Pancreas (tissue), 10 donors: Measurements from ENCODE around the gene TMEM132C. TPM values are rescaled to one million over a fixed set of nuclear protein-coding genes. Genes with fewer than 3 reads are reported as not detected.
A peak's percentile ranks its signal among the peaks of the same experiment; 100 is the strongest.

Experiments
- ATAC-seq, 4 donors: fragments of 200-7000 bp; cut with Tn5 transposase; one replicate each; pipeline versions ENCODE4 v1.8.0 to v1.9.1; 2020; ENCODE audit warnings: mild to moderate bottlenecking in 4 of 4, moderate library complexity in 4 of 4
- DNase-seq, 6 donors: peaks; one replicate each; pipeline ENCODE4 v3.0.0-alpha.2; 2020
- FAIRE-seq: peaks from 2 replicates; lab custom pipeline; 2012; peaks lifted over from hg19 to GRCh38; lab: Jason Lieb, UNC
- H3K27ac ChIP-seq, 4 donors: fragments of 200-600 bp; sonication (generic); 1 replicate in 3 of 4; 2 replicates in 1 of 4; pipeline versions ENCODE4 v1.5.0 to v1.8.0; 2020
- H3K27me3 ChIP-seq, 4 donors: fragments of 200-600 bp; one replicate each; pipeline ENCODE4 v1.8.0; 2021
- H3K36me3 ChIP-seq, 3 donors: fragments of 200-600 bp; sonication (generic) in 1 of 3; one replicate each; pipeline versions ENCODE4 v1.5.0 to v1.8.0; 2020 to 2021
- H3K4me1 ChIP-seq, 3 donors: fragments of 200-600 bp; one replicate each; pipeline ENCODE4 v1.8.0; 2021
- H3K4me3 ChIP-seq, 4 donors: fragments of 200-600 bp; sonication (generic) in 2 of 4; one replicate each; pipeline versions ENCODE4 v1.5.0 to v1.8.0; 2020 to 2021
- H3K9me3 ChIP-seq, 4 donors: fragments of 200-600 bp; one replicate each; pipeline ENCODE4 v1.8.0; 2021
- WGBS, 2 donors: extraction: QIAGEN DNeasy Blood & Tissue Kit; methylation state at CpG; one replicate each; pipeline ENCODE4 v1.1.7; 2013; 5-methylcytosine and 5-hydroxymethylcytosine counted together
- intact Hi-C, 3 donors: fragments of 100-400 bp; cut with DNase I; formaldehyde crosslinking; loops; one replicate each; pipeline versions ENCODE4 v1.11.1 to v1.14.2; 2022
- polyA plus RNA-seq, 2 donors: library from polyadenylated mRNA; stranded (reverse); fragments of 200-250 nt; gene quantifications; one replicate each; pipeline ENCODE4 v1.2.3, GENCODE V29; 2013
- total RNA-seq, 6 donors: library from RNA; stranded (reverse); fragmentation: NEBNext Ultra II Directional in 4 of 6; extraction: Animal tissue kit (Norgen Biotek cat#: 25700) in 4 of 6; gene quantifications; one replicate each; pipeline versions ENCODE4 v1.2.1 to v1.2.4, GENCODE V29; 2021 to 2023
- TF ChIP-seq, protein P1 (sequence below), 4 donors: fragments of 200-600 bp; sonication (generic) in 3 of 4; IDR thresholded peaks; one replicate each; pipeline versions ENCODE4 v1.5.0 to v1.8.0; 2021; ENCODE audit warnings: antibody characterized with exemption in 4 of 4
- donor health status: healthy with polysubstance abuse.
- donor health status: DM: no; HTN: no; CAD: no; lungs with moderate emphysema.
- donor health status: DM: no; HTN: no; CAD: no.
- donor health status: control.
- donor health status: control.
- donor health status: Bipolar disorder and iron deficiency.
- donor health status: DM: yes; HTN: yes; CAD: no.
- donor health status: DM: no; HTN: no; CAD: no.
- donor health status: DM: no; HTN: no; CAD: no.
- donor health status: DM: yes; HTN: yes; CAD: no.

Gene TMEM132C
- total and polyA plus RNA-seq, 8 donors, result 0.63 to 5.8 (median 3.1) TPM

DNA sequence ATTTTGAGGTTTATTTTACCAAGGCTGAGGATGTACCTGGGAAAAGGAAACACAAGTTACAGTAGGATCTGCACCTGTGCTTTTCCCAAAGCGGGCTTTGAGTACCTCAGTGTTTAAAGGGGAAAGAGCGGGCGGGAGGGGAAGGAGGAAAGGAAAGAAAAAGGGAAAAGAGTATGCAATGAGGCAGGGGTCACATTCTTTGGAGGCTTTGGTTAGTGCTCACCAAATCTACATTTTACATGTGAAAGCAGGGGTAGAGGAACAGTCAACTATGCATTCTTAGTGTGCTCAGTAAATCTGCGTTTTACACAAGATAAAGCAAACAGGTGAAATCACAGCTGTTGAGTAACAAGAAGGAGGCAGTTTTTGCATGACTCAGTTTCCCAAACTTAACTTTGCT lies 242.2 kb downstream of the TMEM132C start:
- ATAC-seq (no peak), FAIRE-seq (no peak), DNase-seq (no peak)
- no peaks in the 10 kb centered on the region for H3K27me3 ChIP-seq
- intact Hi-C loops, result no loop called here
- H3K9me3 ChIP-seq, result no peaks in the 10 kb centered on the region
- TF ChIP-seq, protein P1, sequence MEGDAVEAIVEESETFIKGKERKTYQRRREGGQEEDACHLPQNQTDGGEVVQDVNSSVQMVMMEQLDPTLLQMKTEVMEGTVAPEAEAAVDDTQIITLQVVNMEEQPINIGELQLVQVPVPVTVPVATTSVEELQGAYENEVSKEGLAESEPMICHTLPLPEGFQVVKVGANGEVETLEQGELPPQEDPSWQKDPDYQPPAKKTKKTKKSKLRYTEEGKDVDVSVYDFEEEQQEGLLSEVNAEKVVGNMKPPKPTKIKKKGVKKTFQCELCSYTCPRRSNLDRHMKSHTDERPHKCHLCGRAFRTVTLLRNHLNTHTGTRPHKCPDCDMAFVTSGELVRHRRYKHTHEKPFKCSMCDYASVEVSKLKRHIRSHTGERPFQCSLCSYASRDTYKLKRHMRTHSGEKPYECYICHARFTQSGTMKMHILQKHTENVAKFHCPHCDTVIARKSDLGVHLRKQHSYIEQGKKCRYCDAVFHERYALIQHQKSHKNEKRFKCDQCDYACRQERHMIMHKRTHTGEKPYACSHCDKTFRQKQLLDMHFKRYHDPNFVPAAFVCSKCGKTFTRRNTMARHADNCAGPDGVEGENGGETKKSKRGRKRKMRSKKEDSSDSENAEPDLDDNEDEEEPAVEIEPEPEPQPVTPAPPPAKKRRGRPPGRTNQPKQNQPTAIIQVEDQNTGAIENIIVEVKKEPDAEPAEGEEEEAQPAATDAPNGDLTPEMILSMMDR (IDR thresholded peaks at IDR 0.05), result no peak
- WGBS, 2 donors, result 60 to 67% methylated on average over 4 of the region's 4 CpGs
- no peak overlapping the region for H3K4me3 ChIP-seq
- no peaks in the 10 kb centered on the region for H3K36me3 ChIP-seq
- H3K27ac ChIP-seq, result no peak overlapping the region
- no peaks in the 10 kb centered on the region for H3K4me1 ChIP-seq

DNA sequence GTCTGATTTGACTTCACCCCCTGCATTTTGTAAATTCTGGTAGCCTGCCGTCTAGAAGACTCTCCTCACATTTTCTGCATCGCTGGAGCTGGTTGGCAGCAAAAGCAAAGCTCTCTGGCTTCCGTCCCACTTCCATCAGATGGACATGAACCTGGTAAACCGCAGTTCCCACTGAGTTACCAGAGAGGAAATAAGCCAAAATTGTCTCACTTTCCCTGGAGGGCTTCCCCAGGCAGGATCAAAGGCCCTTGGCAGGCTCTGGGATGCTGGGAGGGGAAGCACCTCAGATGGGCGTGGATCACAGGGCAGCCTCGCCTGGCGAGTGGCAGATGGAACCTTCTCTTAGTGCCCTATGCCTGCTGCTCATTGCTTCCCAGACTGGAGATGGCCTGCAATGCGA lies 243.5 kb downstream of the TMEM132C start:
- DNase-seq (peak in 1 of 6 donors; percentile 43), ATAC-seq (peak; percentile 22 to 72 (median 49)), FAIRE-seq (no peak)
- no peaks in the 10 kb centered on the region for H3K4me1 ChIP-seq
- H3K9me3 ChIP-seq, result no peaks in the 10 kb centered on the region
- WGBS, 2 donors, result 53 to 54% methylated on average over 8 of the region's 8 CpGs
- TF ChIP-seq, protein P1 (IDR thresholded peaks at IDR 0.05), result no peak
- no peak overlapping the region for H3K4me3 ChIP-seq
- intact Hi-C loops, result no loop called here
- H3K27me3 ChIP-seq, result no peaks in the 10 kb centered on the region
- H3K36me3 ChIP-seq, result no peaks in the 10 kb centered on the region
- H3K27ac ChIP-seq, result no peak overlapping the region

DNA sequence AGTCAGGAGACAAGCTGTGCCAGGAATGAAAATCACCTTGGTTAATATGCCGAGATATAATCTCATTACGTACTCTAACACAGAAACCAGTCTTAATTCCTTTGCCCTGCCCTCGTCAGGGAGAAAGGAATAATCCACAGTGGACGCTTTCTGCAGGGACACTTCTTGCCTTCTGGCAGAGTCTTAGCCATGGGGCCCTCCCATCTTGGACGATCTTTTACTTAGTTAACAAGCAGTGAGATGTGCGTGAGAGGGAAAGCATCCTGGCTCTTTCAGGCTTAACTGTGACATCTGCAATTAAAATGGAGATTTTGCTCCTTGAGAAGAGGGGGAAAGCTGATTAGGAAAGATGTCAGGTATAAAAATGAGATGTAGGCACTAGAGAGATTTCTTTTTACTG lies 246.4 kb downstream of the TMEM132C start:
- TF ChIP-seq, protein P1 (IDR thresholded peaks at IDR 0.05), result no peak
- FAIRE-seq, result no peak
- H3K4me1 ChIP-seq, result no peaks in the 10 kb centered on the region
- no peak for ATAC-seq
- H3K36me3 ChIP-seq, result no peaks in the 10 kb centered on the region
- no peaks in the 10 kb centered on the region for H3K9me3 ChIP-seq
- H3K27me3 ChIP-seq, result no peaks in the 10 kb centered on the region
- no peak overlapping the region for H3K4me3 ChIP-seq
- 51 to 57% methylated on average over 6 of the region's 6 CpGs for WGBS, 2 donors
- DNase-seq, result no peak
- no peak overlapping the region for H3K27ac ChIP-seq
- intact Hi-C loops, result no loop called here

DNA sequence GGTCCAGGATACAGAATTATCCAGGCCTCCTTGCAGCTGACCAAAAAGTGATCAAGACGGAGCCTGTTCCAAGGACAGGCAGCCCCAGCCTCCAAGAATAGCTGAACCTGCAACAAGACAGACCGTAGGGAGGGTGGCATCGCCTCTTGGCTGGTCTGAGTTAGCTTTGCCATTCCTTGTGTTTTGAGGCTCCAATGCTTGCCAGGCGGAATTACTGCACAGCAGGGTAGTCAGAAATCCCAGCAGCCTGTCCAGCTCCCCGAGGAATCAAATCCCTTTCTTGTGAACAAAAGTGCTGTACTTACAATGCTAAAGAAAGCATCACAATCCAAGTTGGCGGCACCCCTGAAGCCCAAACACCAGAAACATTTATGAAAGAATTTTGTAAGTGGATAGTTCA lies 246.9 kb downstream of the TMEM132C start:
- Histone ChIP-seq H3K27me3 (no peaks in the 10 kb centered on the region), H3K4me1 (no peaks in the 10 kb centered on the region), H3K9me3 (no peaks in the 10 kb centered on the region), H3K4me3 (no peak overlapping the region), H3K36me3 (no peaks in the 10 kb centered on the region), H3K27ac (no peak overlapping the region)
- DNase-seq (no peak), FAIRE-seq (no peak), ATAC-seq (no peak)
- 54 to 69% methylated on average over 6 of the region's 6 CpGs for WGBS, 2 donors
- TF ChIP-seq, protein P1 (IDR thresholded peaks at IDR 0.05), result no peak
- intact Hi-C loops, result no loop called here

DNA sequence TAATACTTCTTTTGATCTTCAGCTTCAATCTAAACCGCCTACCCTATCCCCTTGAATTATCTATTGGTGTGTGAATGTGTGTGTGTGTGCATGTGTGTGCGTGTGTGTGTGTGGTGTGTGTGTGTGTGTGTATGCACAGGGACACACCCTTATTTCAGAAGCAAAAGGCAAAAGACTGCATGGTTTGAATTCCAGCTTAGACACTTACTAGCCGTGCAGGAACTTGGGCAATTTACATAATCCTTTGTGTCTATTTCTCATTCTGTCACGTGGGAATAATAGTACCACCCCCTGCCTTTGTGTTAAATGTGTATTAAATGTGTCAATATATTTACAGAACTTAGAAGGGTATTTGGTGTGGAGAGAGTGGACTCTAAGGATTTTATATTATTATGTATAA lies 251.7 kb downstream of the TMEM132C start:
- no peak overlapping the region for H3K4me3 ChIP-seq
- H3K4me1 ChIP-seq, result no peaks in the 10 kb centered on the region
- intact Hi-C loops, result no loop called here
- no peaks in the 10 kb centered on the region for H3K36me3 ChIP-seq
- H3K27me3 ChIP-seq, result no peaks in the 10 kb centered on the region
- TF ChIP-seq, protein P1 (IDR thresholded peaks at IDR 0.05), result no peak
- ATAC-seq (no peak), DNase-seq (no peak), FAIRE-seq (no peak)
- 42 to 46% methylated on average over 4 of the region's 4 CpGs for WGBS, 2 donors
- H3K9me3 ChIP-seq, result no peaks in the 10 kb centered on the region
- H3K27ac ChIP-seq, result no peak overlapping the region
